Right lobe of liver (tissue), 6 donors: Measurements from ENCODE around the gene RIMBP2. TPM values are rescaled to one million over a fixed set of nuclear protein-coding genes. Genes with fewer than 3 reads are reported as not detected.

Experiments
- ATAC-seq, 4 donors: fragments of 200-7000 bp; cut with Tn5 transposase; one replicate each; pipeline ENCODE4 v1.9.1; 2020; ENCODE audit warnings: mild to moderate bottlenecking in 4 of 4, moderate library complexity in 4 of 4
- DNase-seq, 3 donors: peaks; one replicate each; pipeline ENCODE4 v3.0.0-alpha.2; 2020
- H3K27ac ChIP-seq, 3 donors: fragments of 200-600 bp; one replicate each; pipeline ENCODE4 v1.8.0; 2022
- H3K27me3 ChIP-seq, 2 donors: fragments of 200-600 bp; one replicate each; pipeline ENCODE4 v1.8.0; 2022
- H3K36me3 ChIP-seq, 4 donors: fragments of 200-600 bp; sonication (generic) in 1 of 4; one replicate each; pipeline versions ENCODE4 v1.5.1 to v1.8.0; 2017 to 2022; ENCODE audit warnings: control low read depth in 1 of 4
- H3K4me1 ChIP-seq, 4 donors: fragments of 200-600 bp; sonication (generic) in 1 of 4; one replicate each; pipeline versions ENCODE4 v1.5.1 to v1.8.0; 2017 to 2022; ENCODE audit warnings: control low read depth in 1 of 4
- H3K4me3 ChIP-seq, 3 donors: fragments of 200-600 bp; one replicate each; pipeline ENCODE4 v1.8.0; 2022
- H3K9me3 ChIP-seq, 4 donors: fragments of 200-600 bp; sonication (generic) in 1 of 4; one replicate each; pipeline versions ENCODE4 v1.5.1 to v1.8.0; 2017 to 2022; ENCODE audit warnings: control low read depth in 1 of 4
- POLR2A ChIP-seq: fragments of 450-650 bp; IDR thresholded peaks from one replicate; pipeline ENCODE4 v1.6.1; 2017; ENCODE audit warnings: antibody characterized with exemption, mild to moderate bottlenecking
- WGBS: methylation state at CpG from one replicate; pipeline ENCODE4 v1.1.6; 2018; ENCODE audit warnings: low coverage, low lambda C conversion rate; ENCODE audit not compliant: insufficient coverage; ENCODE audit errors: missing lambda C conversion rate; 5-methylcytosine and 5-hydroxymethylcytosine counted together
- intact Hi-C, 2 donors: fragments of 100-400 bp; cut with DNase I; formaldehyde crosslinking; loops; one replicate each; pipeline versions ENCODE4 v1.11.2 to v1.14.1; 2022
- total RNA-seq, 6 experiments: library from RNA; depleted of rRNA in 2 of 6; stranded (reverse); fragments of >200 nt in 2 of 6; fragmentation: NEBNext Ultra II Directional in 3 of 6; extraction: Animal tissue kit (Norgen Biotek cat#: 25700) in 3 of 6; gene quantifications; one replicate each; pipeline versions ENCODE4 v1.1.0 to v1.2.4, GENCODE V29; 2016 to 2023
- TF ChIP-seq, protein P1 (sequence below), 4 donors: fragments of 200-600 bp in 3 of 4; fragments of 450-650 bp in 1 of 4; IDR thresholded peaks; one replicate each; pipeline versions ENCODE4 v1.5.1 to v1.8.0; 2016 to 2022; ENCODE audit warnings: antibody characterized with exemption in 4 of 4, mild to moderate bottlenecking in 2 of 4
- donor health status: DM: no; HTN: yes; CAD: no.
- donor health status: DM: no; HTN: no; CAD: no.
- donor health status: DM: no; HTN: no; CAD: no.
- donor health status: DM: no; HTN: yes; CAD: no.
- donor health status: DM: no; HTN: yes; CAD: no.

The RIMBP2 gene
- total RNA-seq, 6 experiments from 2014 or later: 0.04 to 0.19 TPM; not detected in 4

DNA sequence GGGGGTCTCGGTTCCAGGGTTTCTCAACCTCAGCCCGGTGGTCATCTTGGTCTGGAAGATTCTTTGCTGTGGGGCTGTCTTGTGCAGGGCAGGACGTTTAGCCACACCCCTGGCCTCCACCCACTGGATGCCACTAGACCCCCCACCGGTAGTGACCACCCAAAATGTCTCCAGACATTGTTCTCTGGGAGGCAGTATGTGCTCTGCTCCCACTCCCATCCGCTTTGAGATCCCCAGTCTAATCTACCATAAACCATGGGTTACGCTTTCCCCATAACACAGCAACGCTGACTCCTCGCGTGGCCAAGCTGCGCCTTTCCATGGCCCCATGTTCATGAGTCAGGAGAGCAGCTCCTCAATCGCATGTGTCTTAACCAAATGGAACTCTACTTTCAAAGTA is 155.8 kb downstream of the RIMBP2 start:
- H3K27ac ChIP-seq: no peak overlapping the region
- intact Hi-C loops: no loop called here
- WGBS: 83% methylated on average over 1 of the region's 11 CpGs
- no peaks in the 10 kb centered on the region for H3K27me3 ChIP-seq
- H3K9me3 ChIP-seq: no peaks in the 10 kb centered on the region
- H3K4me3 ChIP-seq: no peak overlapping the region
- H3K36me3 ChIP-seq: no peaks in the 10 kb centered on the region
- DNase-seq (no peak), ATAC-seq (no peak)
- H3K4me1 ChIP-seq: no peaks in the 10 kb centered on the region
- TF ChIP-seq, protein P1, sequence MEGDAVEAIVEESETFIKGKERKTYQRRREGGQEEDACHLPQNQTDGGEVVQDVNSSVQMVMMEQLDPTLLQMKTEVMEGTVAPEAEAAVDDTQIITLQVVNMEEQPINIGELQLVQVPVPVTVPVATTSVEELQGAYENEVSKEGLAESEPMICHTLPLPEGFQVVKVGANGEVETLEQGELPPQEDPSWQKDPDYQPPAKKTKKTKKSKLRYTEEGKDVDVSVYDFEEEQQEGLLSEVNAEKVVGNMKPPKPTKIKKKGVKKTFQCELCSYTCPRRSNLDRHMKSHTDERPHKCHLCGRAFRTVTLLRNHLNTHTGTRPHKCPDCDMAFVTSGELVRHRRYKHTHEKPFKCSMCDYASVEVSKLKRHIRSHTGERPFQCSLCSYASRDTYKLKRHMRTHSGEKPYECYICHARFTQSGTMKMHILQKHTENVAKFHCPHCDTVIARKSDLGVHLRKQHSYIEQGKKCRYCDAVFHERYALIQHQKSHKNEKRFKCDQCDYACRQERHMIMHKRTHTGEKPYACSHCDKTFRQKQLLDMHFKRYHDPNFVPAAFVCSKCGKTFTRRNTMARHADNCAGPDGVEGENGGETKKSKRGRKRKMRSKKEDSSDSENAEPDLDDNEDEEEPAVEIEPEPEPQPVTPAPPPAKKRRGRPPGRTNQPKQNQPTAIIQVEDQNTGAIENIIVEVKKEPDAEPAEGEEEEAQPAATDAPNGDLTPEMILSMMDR (IDR thresholded peaks at IDR 0.05): no peak
- no peak for TF ChIP-seq POLR2A

DNA sequence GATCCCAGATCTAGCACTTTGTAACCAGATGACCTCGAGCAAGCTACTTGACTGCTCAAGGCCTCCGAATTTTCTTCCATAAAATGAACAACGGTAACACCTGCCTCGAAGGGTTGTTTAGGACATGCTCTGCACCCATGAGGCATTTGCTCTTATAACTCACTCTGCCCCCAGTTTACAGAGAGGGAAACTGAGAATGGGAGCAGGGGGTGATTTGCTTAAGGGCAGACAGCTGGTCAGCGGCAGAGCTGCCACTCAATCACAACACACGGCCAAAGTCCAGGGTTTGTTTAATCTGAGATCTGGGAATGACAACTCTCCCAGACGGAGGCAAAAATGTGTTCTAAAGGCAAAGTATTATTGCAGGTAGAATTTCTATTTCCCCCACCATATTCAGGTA is 156.3 kb downstream of the RIMBP2 start:
- TF ChIP-seq, protein P1 (IDR thresholded peaks at IDR 0.05): no peak
- TF ChIP-seq POLR2A: no peak
- H3K4me1 ChIP-seq: no peaks in the 10 kb centered on the region
- DNase-seq: no peak
- peak in 1 of 4 donors; percentile 38 for ATAC-seq
- no peaks in the 10 kb centered on the region for H3K36me3 ChIP-seq
- no peaks in the 10 kb centered on the region for H3K27me3 ChIP-seq
- no peak overlapping the region for H3K27ac ChIP-seq
- 30% methylated on average over 4 of the region's 7 CpGs for WGBS
- no peak overlapping the region for H3K4me3 ChIP-seq
- no peaks in the 10 kb centered on the region for H3K9me3 ChIP-seq
- intact Hi-C loops: no loop called here

DNA sequence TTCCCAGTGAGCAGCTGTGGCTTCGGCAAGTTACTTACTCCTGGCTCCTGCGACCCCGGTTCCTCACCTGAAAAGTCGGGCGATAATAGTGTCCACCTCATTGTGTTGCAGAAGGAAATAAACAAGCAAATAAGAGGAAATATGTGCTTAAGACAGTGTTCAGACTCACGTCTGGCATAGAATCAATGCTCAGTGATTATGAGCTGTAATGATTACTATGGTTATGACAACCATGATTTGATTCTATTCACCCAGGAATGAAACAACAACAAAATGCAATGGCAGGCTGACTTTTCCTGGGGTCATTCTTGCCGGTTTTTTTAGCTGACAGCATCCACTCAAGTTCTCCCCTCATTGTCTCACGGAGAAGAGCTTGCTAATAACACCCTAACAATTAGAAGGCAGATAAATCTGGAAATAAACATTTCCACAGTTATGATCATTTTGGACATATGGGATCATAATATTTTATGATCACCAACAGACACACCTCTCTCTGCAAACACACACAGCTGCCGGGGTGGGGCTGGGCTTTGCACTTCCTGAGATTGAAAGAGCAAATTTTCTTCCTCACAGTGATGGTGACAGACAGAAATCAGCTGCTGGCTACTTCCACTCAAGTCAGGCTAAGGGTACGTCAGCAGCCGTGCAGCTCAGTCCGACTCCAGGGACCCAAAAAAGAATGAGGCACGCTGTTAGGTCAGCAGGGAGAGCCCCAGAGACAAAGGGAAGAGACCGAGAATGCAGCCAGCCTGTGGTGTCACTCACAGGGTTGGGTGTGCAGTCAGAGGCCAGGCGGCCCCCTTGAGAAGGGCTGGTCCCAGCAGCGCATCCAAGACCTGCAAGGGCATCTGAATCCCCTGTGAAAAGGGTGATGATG is 158.0 kb downstream of the RIMBP2 start:
- Histone ChIP-seq H3K36me3 (no peaks in the 10 kb centered on the region), H3K27me3 (no peaks in the 10 kb centered on the region), H3K9me3 (no peaks in the 10 kb centered on the region), H3K4me3 (no peak overlapping the region), H3K27ac (no peak overlapping the region), H3K4me1 (no peaks in the 10 kb centered on the region)
- intact Hi-C loops: no loop called here
- ATAC-seq (no peak), DNase-seq (no peak)
- TF ChIP-seq, protein P1 (IDR thresholded peaks at IDR 0.05): no peak
- TF ChIP-seq POLR2A: no peak
- 38% methylated on average over 11 of the region's 16 CpGs for WGBS

DNA sequence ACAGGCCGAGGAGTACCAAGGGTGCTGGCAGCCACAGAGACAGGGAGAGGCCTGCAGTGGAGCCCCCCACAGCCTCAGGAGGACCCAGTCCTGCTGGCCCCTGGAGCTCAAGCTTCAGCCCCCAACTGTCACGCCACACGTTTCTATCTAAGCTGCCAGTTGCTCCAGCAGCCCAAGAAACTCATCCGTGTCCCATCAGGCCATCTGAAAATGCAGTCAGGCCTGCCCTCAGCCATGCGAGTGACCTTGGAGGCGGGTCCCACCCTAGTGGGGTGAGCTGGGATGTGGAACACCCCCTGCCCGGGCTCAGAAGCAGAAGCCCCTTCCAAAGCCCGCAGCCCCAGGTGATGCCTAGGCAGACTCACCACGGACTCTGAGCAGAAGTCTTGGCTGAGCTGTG is 158.9 kb downstream of the RIMBP2 start:
- intact Hi-C loops: no loop called here
- H3K36me3 ChIP-seq: no peaks in the 10 kb centered on the region
- no CpG with 5 or more reads among the region's 9 CpGs for WGBS

More for the DNA sequence above, 158.9 kb downstream of the RIMBP2 start:
- no peak for DNase-seq
- H3K4me1 ChIP-seq: no peaks in the 10 kb centered on the region
- no peaks in the 10 kb centered on the region for H3K9me3 ChIP-seq
- no peak overlapping the region for H3K4me3 ChIP-seq
- H3K27ac ChIP-seq: no peak overlapping the region
- TF ChIP-seq, protein P1 (IDR thresholded peaks at IDR 0.05): no peak
- no peak for TF ChIP-seq POLR2A
- no peak for ATAC-seq
- H3K27me3 ChIP-seq: no peaks in the 10 kb centered on the region
